H9 (cell line): ENCODE measurements around the gene MIPOL1. TPM values are rescaled to one million over a fixed set of nuclear protein-coding genes. Genes with fewer than 3 reads are reported as not detected.
A peak's percentile ranks its signal among the peaks of the same experiment; 100 is the strongest.

Experiments used
- DNase-seq: peaks from one replicate; pipeline ENCODE4 v3.0.0-alpha.2; 2017
- H2AFZ ChIP-seq: one replicate; pipeline ENCODE4 v1.6.1; 2013; ENCODE audit warnings: mild to moderate bottlenecking, low read length, control low read depth, moderate library complexity
- H2AK5ac ChIP-seq: 2 replicates; pipeline ENCODE4 v1.6.1; 2013; ENCODE audit warnings: low read length, control low read depth, mixed read lengths; ENCODE audit not compliant: insufficient read length
- H2BK120ac ChIP-seq: one replicate; pipeline ENCODE4 v1.6.1; 2013; ENCODE audit warnings: low read depth, mild to moderate bottlenecking, low read length, control low read depth, inconsistent platforms; ENCODE audit not compliant: poor library complexity, severe bottlenecking
- H2BK12ac ChIP-seq: 2 replicates; pipeline ENCODE4 v1.6.1; 2013; ENCODE audit warnings: low read length, control low read depth, mixed read lengths, low read depth; ENCODE audit not compliant: insufficient read length
- H2BK15ac ChIP-seq: 2 replicates; pipeline ENCODE4 v1.6.1; 2013; ENCODE audit warnings: low read depth, low read length, control low read depth
- H2BK20ac ChIP-seq: one replicate; pipeline ENCODE4 v1.6.1; 2013; ENCODE audit warnings: low read depth, mild to moderate bottlenecking, low read length, control low read depth, inconsistent platforms; ENCODE audit not compliant: poor library complexity, severe bottlenecking
- H2BK5ac ChIP-seq: 2 replicates; pipeline ENCODE4 v1.6.1; 2013; ENCODE audit warnings: low read length, control low read depth, mixed read lengths; ENCODE audit not compliant: insufficient read length
- H3K14ac ChIP-seq: 2 replicates; pipeline ENCODE4 v1.6.1; 2013; ENCODE audit warnings: low read length, control low read depth; ENCODE audit not compliant: insufficient read depth
- H3K18ac ChIP-seq: 2 replicates; pipeline ENCODE4 v1.6.1; 2013; ENCODE audit warnings: low read depth, mild to moderate bottlenecking, mixed read lengths, low read length, control low read depth; ENCODE audit not compliant: insufficient read length
- H3K23ac ChIP-seq: 2 replicates; pipeline ENCODE4 v1.6.1; 2013; ENCODE audit warnings: low read length, control low read depth, mixed read lengths, low read depth; ENCODE audit not compliant: insufficient read length
- H3K23me2 ChIP-seq: 2 replicates; pipeline ENCODE4 v1.6.1; 2013; ENCODE audit warnings: low read depth, mild to moderate bottlenecking, mixed read lengths, low read length, control low read depth; ENCODE audit not compliant: insufficient read length, poor library complexity, severe bottlenecking
- H3K27ac ChIP-seq: 2 replicates; pipeline ENCODE4 v1.5.1; 2013; ENCODE audit warnings: low read length, control low read depth, mixed read lengths, low read depth; ENCODE audit not compliant: insufficient read length
- H3K27me3 ChIP-seq: 2 replicates; pipeline ENCODE4 v1.6.1; 2013; ENCODE audit warnings: low read length, control low read depth, inconsistent platforms; ENCODE audit not compliant: insufficient read depth
- H3K4ac ChIP-seq: 2 replicates; pipeline ENCODE4 v1.6.1; 2013; ENCODE audit warnings: low read depth, mild to moderate bottlenecking, control low read depth, inconsistent platforms, low read length, moderate library complexity
- H3K4me1 ChIP-seq: 2 replicates; pipeline ENCODE4 v1.6.1; 2013; ENCODE audit warnings: low read length, control low read depth, inconsistent platforms; ENCODE audit not compliant: insufficient read depth
- H3K4me2 ChIP-seq: 2 replicates; pipeline ENCODE4 v1.6.1; 2013; ENCODE audit warnings: low read length, control low read depth, mixed read lengths; ENCODE audit not compliant: insufficient read length, insufficient read depth
- H3K56ac ChIP-seq: 2 replicates; pipeline ENCODE4 v1.6.1; 2013; ENCODE audit warnings: low read depth, mild to moderate bottlenecking, mixed read lengths, low read length, control low read depth; ENCODE audit not compliant: insufficient read length
- H3K79me1 ChIP-seq: 2 replicates; pipeline ENCODE4 v1.6.1; 2013; ENCODE audit warnings: low read depth, mild to moderate bottlenecking, moderate library complexity, low read length, control low read depth, inconsistent platforms; ENCODE audit not compliant: insufficient read depth, poor library complexity, severe bottlenecking
- H3K79me2 ChIP-seq: 2 replicates; pipeline ENCODE4 v1.6.1; 2013; ENCODE audit warnings: low read length, control low read depth, inconsistent platforms; ENCODE audit not compliant: insufficient read depth
- H3K9ac ChIP-seq: 2 replicates; pipeline ENCODE4 v1.6.1; 2013; ENCODE audit warnings: low read length, control low read depth, mixed read lengths; ENCODE audit not compliant: insufficient read length; ENCODE audit errors: extremely low read depth
- H3K9me3 ChIP-seq: one replicate; pipeline ENCODE4 v1.6.1; 2013; ENCODE audit warnings: low read depth, low read length, inconsistent platforms; ENCODE audit not compliant: control insufficient read depth
- H3T11ph ChIP-seq: one replicate; pipeline ENCODE4 v1.6.1; 2013; ENCODE audit warnings: mild to moderate bottlenecking, low read length, control low read depth, inconsistent platforms
- H4K20me1 ChIP-seq: one replicate; pipeline ENCODE4 v1.6.1; 2013; ENCODE audit not compliant: control insufficient read depth, insufficient read length, insufficient read depth
- H4K5ac ChIP-seq: 2 replicates; pipeline ENCODE4 v1.6.1; 2013; ENCODE audit warnings: low read depth, mild to moderate bottlenecking, mixed read lengths, low read length, control low read depth; ENCODE audit not compliant: insufficient read length
- H4K8ac ChIP-seq: replicated peaks from 2 replicates; pipeline ENCODE4 v1.6.1; 2013; ENCODE audit warnings: low read length, control low read depth, mixed read lengths, low read depth; ENCODE audit not compliant: insufficient read length
- H4K91ac ChIP-seq: 2 replicates; pipeline ENCODE4 v1.6.1; 2013; ENCODE audit warnings: low read depth, mild to moderate bottlenecking, moderate library complexity, mixed read lengths, low read length, control low read depth; ENCODE audit not compliant: insufficient read length
- H3K27ac Mint-ChIP-seq, 3 experiments: 2 replicates in 2 of 3; 3 replicates in 1 of 3; pipeline ENCODE4 v1.8.0; 2020 to 2021; ENCODE audit warnings: mixed read lengths in 3 of 3, mild to moderate bottlenecking in 1 of 3, moderate library complexity in 1 of 3
- H3K27me3 Mint-ChIP-seq: 2 replicates; pipeline ENCODE4 v1.8.0; 2021; ENCODE audit warnings: low read depth, mild to moderate bottlenecking, moderate library complexity, mixed read lengths
- H3K36me3 Mint-ChIP-seq, 3 experiments: 2 replicates in 2 of 3; 3 replicates in 1 of 3; pipeline ENCODE4 v1.8.0; 2020 to 2021; ENCODE audit warnings: low read depth in 3 of 3, mixed read lengths in 3 of 3; ENCODE audit not compliant: insufficient read depth in 1 of 3
- H3K4me1 Mint-ChIP-seq, 2 experiments: 2 replicates each; pipeline ENCODE4 v1.8.0; 2020; ENCODE audit warnings: mixed read lengths in 2 of 2
- H3K4me3 Mint-ChIP-seq, 2 experiments: 2 replicates in 1 of 2; 3 replicates in 1 of 2; pipeline ENCODE4 v1.8.0; 2020 to 2021; ENCODE audit warnings: mild to moderate bottlenecking in 2 of 2, mixed read lengths in 2 of 2, moderate library complexity in 1 of 2
- H3K9me3 Mint-ChIP-seq, 2 experiments: 2 replicates in 1 of 2; 3 replicates in 1 of 2; pipeline ENCODE4 v1.8.0; 2020; ENCODE audit warnings: mild to moderate bottlenecking in 2 of 2, mixed read lengths in 2 of 2, moderate library complexity in 1 of 2
- CTCF ChIP-seq: fragments of 200-600 bp; sonication (generic); conservative IDR thresholded peaks from 3 replicates; pipeline ENCODE4 v1.8.0; 2021; ENCODE audit warnings: antibody characterized with exemption, mild to moderate bottlenecking
- total RNA-seq: library from RNA; stranded (reverse); gene quantifications from 2 replicates; pipeline ENCODE4 v1.2.1, GENCODE V29; 2021

MIPOL1 gene
- total RNA-seq, 1 experiment from 2014 or later: 15.6 TPM

- Histone ChIP-seq H2AFZ (no peak overlapping the region), H3K4me1 (no peaks in the 10 kb centered on the region), H3K56ac (no peak overlapping the region), H4K8ac (no peak overlapping the region), H2BK15ac (no peak overlapping the region), H3K79me2 (no peaks in the 10 kb centered on the region), H2BK12ac (no peak overlapping the region), H3K9ac (no peak overlapping the region), H3K27ac (no peak overlapping the region), H3K4ac (no peak overlapping the region), H4K91ac (no peak overlapping the region), H4K20me1 (no peaks in the 10 kb centered on the region), H3K79me1 (no peaks in the 10 kb centered on the region), H3T11ph (no peak overlapping the region), H3K14ac (no peak overlapping the region), H3K27me3 (no peaks in the 10 kb centered on the region), H2BK120ac (no peak overlapping the region), H3K23ac (no peak overlapping the region), H4K5ac (no peak overlapping the region), H3K18ac (no peak overlapping the region), H2BK20ac (no peak overlapping the region), H2BK5ac (no peak overlapping the region), H3K9me3 (no peaks in the 10 kb centered on the region), H2AK5ac (no peak overlapping the region), H3K23me2 (no peaks in the 10 kb centered on the region), H3K4me2 (no peak overlapping the region)
- no peak for DNase-seq
- H3K36me3 Mint-ChIP-seq: no peaks in the 10 kb centered on the region
- peaks cover 7 to 9% of the 10 kb centered on the region in 2 experiments; a peak in 3 of 4 replicates for H3K4me1 Mint-ChIP-seq
- no peaks in the 10 kb centered on the region for H3K27me3 Mint-ChIP-seq
- H3K9me3 Mint-ChIP-seq: no peaks in the 10 kb centered on the region
- H3K27ac Mint-ChIP-seq: no peak overlapping the region
- TF ChIP-seq CTCF: peak; percentile 54; the same call in 2 of the 3 replicates
- H3K4me3 Mint-ChIP-seq: no peak overlapping the region
Measured at GRCh38 chr14:37251775-37252174, 54.0 kb downstream of the MIPOL1 start.
